Measurements from ENCODE around the gene CCSER1.
"Not testable (repeated sequence)": the region's sequence is repeated elsewhere in the genome, so short reads cannot be mapped to it uniquely, and the experiment has no call there.

The CCSER1 gene

GRCh38 chr4:90906239-90906638 lies 779.0 kb downstream of the CCSER1 start:
- no peak for DNase-seq (ENCODE audit: low read depth in 2 of 2, low spot score in 1 of 2)

- DNase-seq (ENCODE audit: low read depth in 2 of 2, low spot score in 1 of 2): not testable (repeated sequence)
Measured at GRCh38 chr4:90911724-90912434, 784.7 kb downstream of the CCSER1 start.

DNA sequence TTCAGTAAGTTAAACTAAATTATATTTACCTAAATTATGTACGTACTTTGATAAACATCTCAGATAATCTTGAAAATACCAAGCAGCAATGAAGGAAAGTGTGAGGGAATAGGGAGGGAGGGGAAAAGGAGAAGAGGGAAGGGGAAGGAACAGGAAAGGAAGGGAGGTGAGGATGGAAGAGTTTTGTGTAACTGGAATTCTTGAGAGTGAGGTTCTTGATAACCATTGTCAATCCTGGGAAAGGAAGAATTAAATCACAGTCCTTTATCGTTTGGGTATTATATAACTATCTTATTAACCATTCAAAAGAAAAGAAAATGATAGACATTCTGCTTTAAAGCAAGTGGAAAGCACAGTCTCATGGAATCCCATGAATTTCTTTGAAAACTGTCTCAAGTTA lies 795.0 kb downstream of the CCSER1 start:
- no peak for DNase-seq (ENCODE audit: low read depth in 2 of 2, low spot score in 1 of 2)

DNA sequence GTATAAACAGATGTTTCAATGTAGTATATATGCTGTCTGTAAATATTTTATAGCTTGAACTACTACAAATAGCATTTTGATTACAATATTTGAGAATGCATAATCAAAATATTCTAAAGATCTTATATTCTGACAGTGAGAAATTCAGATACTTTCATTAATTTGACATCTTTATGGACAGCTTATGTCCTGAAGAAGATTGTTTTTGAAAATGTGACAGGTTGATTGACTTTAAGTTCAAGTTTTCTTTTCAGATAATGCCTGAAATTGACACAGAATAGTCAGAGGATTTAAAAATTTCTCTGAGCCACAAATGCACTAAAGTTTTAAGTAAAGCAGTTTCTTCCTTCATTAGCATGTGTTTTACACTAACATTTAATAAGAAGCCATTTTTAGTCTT lies 799.8 kb downstream of the CCSER1 start:
- no peak for DNase-seq (ENCODE audit: low read depth in 2 of 2, low spot score in 1 of 2)

- DNase-seq (ENCODE audit: low read depth in 2 of 2, low spot score in 1 of 2): no peak
Measured at GRCh38 chr4:90943311-90943710, 816.1 kb downstream of the CCSER1 start.

DNA sequence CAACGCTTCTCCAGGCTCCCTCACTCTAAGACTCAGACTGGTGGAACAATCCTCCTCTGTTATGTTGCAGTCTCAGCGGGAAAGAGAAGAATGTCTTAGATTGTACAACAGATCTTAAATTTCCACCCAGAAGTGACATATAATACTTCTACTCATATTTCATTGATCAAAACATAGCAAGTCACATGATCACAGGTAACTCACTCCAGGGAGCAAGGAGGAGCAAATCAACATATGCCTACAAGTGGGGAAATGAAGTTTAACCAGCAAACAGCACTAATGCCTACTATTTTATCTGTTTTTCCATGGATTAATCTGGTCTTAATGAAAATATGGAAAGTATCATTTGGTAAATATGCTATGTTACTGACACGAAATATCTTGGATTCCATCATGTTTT lies 819.8 kb downstream of the CCSER1 start:
- DNase-seq (ENCODE audit: low read depth in 2 of 2, low spot score in 1 of 2): no peak

- no peak for DNase-seq (ENCODE audit: low read depth in 2 of 2, low spot score in 1 of 2)
Measured at GRCh38 chr4:90950385-90950841, 823.2 kb downstream of the CCSER1 start.

DNA sequence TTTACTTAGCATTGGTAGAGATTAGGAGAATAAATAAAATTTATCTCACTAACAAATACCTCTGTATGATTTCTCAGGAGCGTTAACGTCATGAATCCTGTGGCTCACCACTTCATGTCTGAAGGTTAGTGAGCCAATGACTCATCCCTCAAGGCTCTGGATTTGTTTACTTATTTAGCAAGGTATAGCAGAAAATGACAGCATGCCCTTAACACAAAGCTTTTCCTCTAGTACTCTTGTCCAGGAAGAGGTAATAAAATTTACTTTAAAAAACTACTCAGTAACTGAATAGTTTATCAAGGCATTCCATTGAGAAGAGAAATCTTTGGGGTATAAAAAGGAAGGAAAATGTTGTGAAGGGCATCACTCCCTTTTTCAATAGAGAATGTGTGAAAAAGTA lies 823.8 kb downstream of the CCSER1 start:
- no peak for DNase-seq (ENCODE audit: low read depth in 2 of 2, low spot score in 1 of 2)

DNA sequence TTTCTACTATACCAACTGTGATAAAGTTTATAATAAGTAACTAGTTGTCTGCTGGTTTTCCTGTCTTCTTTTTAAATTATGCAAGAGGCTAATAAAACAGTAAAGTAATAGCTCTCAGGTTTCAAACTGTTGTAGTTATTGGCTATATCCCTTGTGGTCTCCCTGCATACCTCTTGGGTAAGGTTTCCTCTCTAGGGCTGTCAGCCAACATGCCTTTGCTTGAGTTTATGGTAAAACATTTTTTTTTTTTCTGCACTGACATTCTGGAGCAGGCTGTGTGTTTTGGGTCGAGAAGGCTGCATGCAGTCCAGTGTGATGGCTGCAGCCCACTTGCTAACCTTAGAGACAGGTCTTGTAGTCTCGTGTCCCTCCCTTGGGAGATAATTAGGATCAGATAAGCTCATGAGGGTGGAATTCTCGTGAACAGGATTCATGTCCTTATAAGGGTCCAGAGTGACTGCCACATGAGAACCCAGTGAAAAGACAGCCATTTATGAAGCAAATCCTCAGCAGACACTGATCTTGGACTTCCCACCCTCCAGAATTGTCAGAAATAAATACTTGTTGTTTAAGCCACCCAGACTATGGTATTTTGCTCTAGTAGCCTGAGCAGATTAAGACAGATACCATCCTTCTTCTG lies 831.2 kb downstream of the CCSER1 start:
- DNase-seq (ENCODE audit: low read depth in 2 of 2, low spot score in 1 of 2): no peak

DNA sequence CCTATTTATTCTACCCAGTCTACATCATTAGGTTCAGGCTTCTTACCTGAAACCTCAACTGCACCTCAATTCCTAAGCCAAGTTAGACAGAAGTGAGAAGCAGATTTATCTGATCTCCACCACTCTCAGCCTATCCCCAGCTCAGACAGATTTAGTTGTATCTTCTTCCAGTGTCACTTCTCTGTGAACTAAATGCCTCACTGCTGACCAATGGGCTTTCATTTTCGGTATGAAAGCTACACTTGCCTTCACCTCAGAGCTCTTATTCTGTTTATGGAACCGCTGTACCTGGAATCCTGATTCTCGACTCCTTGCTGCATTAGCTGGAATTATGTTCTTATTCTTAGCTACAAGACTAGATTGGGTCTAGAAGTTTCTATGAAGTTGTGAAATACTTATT lies 833.2 kb downstream of the CCSER1 start:
- DNase-seq (ENCODE audit: low read depth in 2 of 2, low spot score in 1 of 2): no peak

DNA sequence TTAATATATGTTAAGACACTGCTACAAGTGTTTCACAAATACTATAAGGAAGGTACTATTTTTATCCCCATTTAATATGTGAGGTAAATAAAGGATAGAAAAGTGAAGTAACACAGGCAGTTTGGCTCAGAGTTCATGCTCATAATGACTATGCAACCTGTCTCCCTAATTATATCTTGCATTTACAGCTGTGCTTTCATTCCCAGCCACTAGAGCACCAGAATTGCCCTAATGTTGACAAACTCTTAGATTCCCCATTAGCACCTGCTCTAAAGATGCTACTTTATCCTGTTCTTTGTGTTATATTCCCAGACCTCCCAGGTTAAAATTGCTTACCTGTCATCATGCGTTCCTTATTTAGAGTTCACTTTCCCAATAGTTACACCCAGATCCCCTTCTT lies 833.6 kb downstream of the CCSER1 start:
- no peak for DNase-seq (ENCODE audit: low read depth in 2 of 2, low spot score in 1 of 2)

GRCh38 chr4:90970021-90970420 lies 842.8 kb downstream of the CCSER1 start:
- DNase-seq (ENCODE audit: low read depth in 2 of 2, low spot score in 1 of 2): no peak

- no peak for DNase-seq (ENCODE audit: low read depth in 2 of 2, low spot score in 1 of 2)
Measured at GRCh38 chr4:90977726-90978125, 850.5 kb downstream of the CCSER1 start.

- no peak for DNase-seq (ENCODE audit: low read depth in 2 of 2, low spot score in 1 of 2)
Measured at GRCh38 chr4:90979556-90979955, 852.4 kb downstream of the CCSER1 start.

DNA sequence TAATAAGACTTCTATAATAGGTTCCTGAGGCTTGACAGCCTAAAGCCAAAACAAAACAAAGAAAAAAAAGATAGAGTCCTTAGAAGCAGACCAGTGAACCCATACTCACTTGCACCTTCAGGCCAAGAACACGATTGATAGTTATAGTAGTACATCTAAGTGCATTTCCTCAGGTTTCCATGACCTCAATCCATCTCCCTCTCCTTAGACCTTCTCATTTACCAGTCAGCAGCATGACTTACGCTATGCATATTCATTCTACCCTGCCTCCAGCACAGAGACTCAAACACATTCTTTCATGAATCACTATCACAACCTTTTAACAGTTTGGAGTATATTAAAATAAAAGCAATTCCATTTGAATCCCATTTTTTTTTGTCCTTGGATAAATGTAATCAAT lies 855.6 kb downstream of the CCSER1 start:
- DNase-seq (ENCODE audit: low read depth in 2 of 2, low spot score in 1 of 2): no peak

DNA sequence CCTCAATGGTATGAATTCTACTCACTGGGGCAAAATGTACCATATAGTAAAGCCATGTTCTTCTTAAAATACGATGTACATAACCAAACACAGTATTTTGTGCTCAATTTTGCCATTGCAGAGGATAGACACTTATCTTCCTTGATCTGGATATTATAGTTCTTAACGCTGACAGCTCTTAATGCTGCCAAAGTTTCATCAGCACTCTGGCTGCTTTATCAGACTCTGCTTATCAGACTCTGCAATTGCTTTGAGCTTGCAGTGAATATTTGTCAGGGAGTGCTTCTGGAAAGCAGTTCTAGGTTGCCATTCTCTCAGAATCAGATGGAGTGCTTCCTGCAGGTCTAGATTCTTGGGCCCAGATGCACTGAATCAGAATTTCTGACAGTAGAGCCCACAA lies 863.1 kb downstream of the CCSER1 start:
- no peak for DNase-seq (ENCODE audit: low read depth in 2 of 2, low spot score in 1 of 2)

GRCh38 chr4:90992213-90992612 lies 865.0 kb downstream of the CCSER1 start:
- DNase-seq (ENCODE audit: low read depth in 2 of 2, low spot score in 1 of 2): no peak

- no peak for DNase-seq (ENCODE audit: low read depth in 2 of 2, low spot score in 1 of 2)
Measured at GRCh38 chr4:90994851-90995574, 867.8 kb downstream of the CCSER1 start.

GRCh38 chr4:90995996-90996395 lies 868.8 kb downstream of the CCSER1 start:
- no peak for DNase-seq (ENCODE audit: low read depth in 2 of 2, low spot score in 1 of 2)

GRCh38 chr4:90996813-90997212 lies 869.6 kb downstream of the CCSER1 start:
- no peak for DNase-seq (ENCODE audit: low read depth in 2 of 2, low spot score in 1 of 2)

- DNase-seq (ENCODE audit: low read depth in 2 of 2, low spot score in 1 of 2): no peak
Measured at GRCh38 chr4:91015861-91016260, 888.7 kb downstream of the CCSER1 start.

DNA sequence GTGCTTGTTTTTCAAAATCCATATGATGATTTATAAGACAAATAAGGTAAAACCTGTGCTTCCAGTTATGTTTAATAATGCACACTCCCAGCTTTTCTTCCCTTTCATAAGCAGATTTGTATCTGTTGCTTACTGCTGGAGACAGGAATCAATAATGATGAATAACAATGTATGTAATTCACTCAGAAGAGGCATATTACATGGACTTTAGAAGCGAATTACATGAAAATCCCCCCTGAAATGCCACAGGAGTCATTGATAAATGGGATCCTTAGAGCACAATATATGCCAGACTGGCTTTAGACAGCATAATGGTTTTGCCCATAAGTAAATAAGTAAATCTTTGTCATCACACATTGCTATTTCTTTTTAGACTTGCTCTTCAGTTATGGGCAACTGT lies 892.3 kb downstream of the CCSER1 start:
- DNase-seq (ENCODE audit: low read depth in 2 of 2, low spot score in 1 of 2): no peak

Data from stimulated activated CD8-positive, alpha-beta memory T cell treated with anti-CD3 and anti-CD28 coated beads, Interleukin-4, amount 100 ng/mL, for 4 hours (primary cell).